ENCODE measurements around the gene TGIF2.

DNA sequence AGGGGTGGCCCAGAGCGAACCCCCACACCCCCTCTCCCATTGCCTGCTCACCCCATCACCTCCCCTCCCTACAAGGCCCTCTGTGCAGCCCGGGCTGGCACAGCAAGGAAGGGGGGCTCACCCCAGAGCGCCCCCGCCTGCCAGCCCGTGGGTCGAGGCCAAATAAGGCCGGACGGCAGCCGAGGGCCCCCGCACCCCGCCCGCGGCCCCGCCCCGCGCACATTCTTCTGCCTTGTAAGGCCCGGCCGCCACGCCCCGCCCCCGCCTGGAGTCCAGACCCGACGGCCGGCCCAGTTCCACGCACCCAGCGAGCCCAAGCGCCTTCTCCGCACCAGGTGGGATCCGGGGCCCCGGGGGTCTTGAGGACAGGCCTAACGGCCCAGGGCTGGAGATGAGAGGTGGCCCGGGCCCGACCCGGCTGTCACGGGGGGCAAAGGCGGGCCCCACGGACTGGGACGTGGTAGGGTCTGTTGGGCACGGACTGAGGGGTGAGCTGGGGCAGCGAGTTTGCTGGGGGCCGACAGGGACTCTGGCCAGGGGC is 32.1 kb upstream of the TGIF2 start, which contains the start of gene MYL9:
- TF ChIP-seq, protein P1, sequence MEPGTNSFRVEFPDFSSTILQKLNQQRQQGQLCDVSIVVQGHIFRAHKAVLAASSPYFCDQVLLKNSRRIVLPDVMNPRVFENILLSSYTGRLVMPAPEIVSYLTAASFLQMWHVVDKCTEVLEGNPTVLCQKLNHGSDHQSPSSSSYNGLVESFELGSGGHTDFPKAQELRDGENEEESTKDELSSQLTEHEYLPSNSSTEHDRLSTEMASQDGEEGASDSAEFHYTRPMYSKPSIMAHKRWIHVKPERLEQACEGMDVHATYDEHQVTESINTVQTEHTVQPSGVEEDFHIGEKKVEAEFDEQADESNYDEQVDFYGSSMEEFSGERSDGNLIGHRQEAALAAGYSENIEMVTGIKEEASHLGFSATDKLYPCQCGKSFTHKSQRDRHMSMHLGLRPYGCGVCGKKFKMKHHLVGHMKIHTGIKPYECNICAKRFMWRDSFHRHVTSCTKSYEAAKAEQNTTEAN (CRISPR knock-in tag; conservative IDR thresholded peaks at IDR 0.05) = no peak
- TF ChIP-seq SRSF1 (optimal IDR thresholded peaks at IDR 0.05; ENCODE audit: low read depth, low read length) (no peak), ESRRA (CRISPR knock-in tag; IDR thresholded peaks at IDR 0.05; ENCODE audit: low read depth) (no peak), ZFX (CRISPR knock-in tag; IDR thresholded peaks at IDR 0.05; ENCODE audit: low read depth) (no peak), RNF2 (conservative IDR thresholded peaks at IDR 0.05; ENCODE audit: low read depth) (no peak), FOXJ3 (CRISPR knock-in tag; IDR thresholded peaks at IDR 0.05; ENCODE audit: borderline replicate concordance) (no peak)
- TF ChIP-seq, protein P2, sequence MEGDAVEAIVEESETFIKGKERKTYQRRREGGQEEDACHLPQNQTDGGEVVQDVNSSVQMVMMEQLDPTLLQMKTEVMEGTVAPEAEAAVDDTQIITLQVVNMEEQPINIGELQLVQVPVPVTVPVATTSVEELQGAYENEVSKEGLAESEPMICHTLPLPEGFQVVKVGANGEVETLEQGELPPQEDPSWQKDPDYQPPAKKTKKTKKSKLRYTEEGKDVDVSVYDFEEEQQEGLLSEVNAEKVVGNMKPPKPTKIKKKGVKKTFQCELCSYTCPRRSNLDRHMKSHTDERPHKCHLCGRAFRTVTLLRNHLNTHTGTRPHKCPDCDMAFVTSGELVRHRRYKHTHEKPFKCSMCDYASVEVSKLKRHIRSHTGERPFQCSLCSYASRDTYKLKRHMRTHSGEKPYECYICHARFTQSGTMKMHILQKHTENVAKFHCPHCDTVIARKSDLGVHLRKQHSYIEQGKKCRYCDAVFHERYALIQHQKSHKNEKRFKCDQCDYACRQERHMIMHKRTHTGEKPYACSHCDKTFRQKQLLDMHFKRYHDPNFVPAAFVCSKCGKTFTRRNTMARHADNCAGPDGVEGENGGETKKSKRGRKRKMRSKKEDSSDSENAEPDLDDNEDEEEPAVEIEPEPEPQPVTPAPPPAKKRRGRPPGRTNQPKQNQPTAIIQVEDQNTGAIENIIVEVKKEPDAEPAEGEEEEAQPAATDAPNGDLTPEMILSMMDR (CRISPR knock-in tag; IDR thresholded peaks at IDR 0.05) = no peak
- TF ChIP-seq, protein P3, sequence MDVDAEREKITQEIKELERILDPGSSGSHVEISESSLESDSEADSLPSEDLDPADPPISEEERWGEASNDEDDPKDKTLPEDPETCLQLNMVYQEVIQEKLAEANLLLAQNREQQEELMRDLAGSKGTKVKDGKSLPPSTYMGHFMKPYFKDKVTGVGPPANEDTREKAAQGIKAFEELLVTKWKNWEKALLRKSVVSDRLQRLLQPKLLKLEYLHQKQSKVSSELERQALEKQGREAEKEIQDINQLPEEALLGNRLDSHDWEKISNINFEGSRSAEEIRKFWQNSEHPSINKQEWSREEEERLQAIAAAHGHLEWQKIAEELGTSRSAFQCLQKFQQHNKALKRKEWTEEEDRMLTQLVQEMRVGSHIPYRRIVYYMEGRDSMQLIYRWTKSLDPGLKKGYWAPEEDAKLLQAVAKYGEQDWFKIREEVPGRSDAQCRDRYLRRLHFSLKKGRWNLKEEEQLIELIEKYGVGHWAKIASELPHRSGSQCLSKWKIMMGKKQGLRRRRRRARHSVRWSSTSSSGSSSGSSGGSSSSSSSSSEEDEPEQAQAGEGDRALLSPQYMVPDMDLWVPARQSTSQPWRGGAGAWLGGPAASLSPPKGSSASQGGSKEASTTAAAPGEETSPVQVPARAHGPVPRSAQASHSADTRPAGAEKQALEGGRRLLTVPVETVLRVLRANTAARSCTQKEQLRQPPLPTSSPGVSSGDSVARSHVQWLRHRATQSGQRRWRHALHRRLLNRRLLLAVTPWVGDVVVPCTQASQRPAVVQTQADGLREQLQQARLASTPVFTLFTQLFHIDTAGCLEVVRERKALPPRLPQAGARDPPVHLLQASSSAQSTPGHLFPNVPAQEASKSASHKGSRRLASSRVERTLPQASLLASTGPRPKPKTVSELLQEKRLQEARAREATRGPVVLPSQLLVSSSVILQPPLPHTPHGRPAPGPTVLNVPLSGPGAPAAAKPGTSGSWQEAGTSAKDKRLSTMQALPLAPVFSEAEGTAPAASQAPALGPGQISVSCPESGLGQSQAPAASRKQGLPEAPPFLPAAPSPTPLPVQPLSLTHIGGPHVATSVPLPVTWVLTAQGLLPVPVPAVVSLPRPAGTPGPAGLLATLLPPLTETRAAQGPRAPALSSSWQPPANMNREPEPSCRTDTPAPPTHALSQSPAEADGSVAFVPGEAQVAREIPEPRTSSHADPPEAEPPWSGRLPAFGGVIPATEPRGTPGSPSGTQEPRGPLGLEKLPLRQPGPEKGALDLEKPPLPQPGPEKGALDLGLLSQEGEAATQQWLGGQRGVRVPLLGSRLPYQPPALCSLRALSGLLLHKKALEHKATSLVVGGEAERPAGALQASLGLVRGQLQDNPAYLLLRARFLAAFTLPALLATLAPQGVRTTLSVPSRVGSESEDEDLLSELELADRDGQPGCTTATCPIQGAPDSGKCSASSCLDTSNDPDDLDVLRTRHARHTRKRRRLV (CRISPR knock-in tag; IDR thresholded peaks at IDR 0.05) = no peak
